CD4-positive, alpha-beta memory T cell (primary cell): ENCODE data around the gene TMA7. TPM values are rescaled to one million over a fixed set of nuclear protein-coding genes. Genes with fewer than 3 reads are reported as not detected.
A peak's percentile ranks its signal among the peaks of the same experiment; 100 is the strongest.

ENCODE experiments used
- CTCF ChIA-PET: fragments of 350-600 bp; sonication (Branson Sonifier 250); formaldehyde crosslinking; loops from one replicate; lab custom pipeline; 2021; ENCODE audit warnings: inconsistent platforms; ENCODE audit not compliant: partially characterized antibody; lab: Charles Lee
- POLR2A ChIA-PET: fragments of 350-600 bp; sonication (Branson Sonifier 250); formaldehyde crosslinking; loops from one replicate; lab custom pipeline; 2021; ENCODE audit not compliant: partially characterized antibody; lab: Charles Lee
- DNase-seq, 5 donors: peaks; one replicate each; pipeline versions ENCODE4 v3.0.0 to v3.0.0-alpha.2; 2020 to 2022; ENCODE audit warnings: mixed read lengths in 1 of 5
- H3K27ac ChIP-seq: one replicate; pipeline ENCODE4 v1.7.0; 2013; ENCODE audit warnings: low read depth, low read length
- H3K27me3 ChIP-seq: 2 replicates; pipeline ENCODE4 v1.7.0; 2013; ENCODE audit warnings: mild to moderate bottlenecking, low read length, moderate library complexity; ENCODE audit not compliant: insufficient read depth
- H3K36me3 ChIP-seq: 2 replicates; pipeline ENCODE4 v1.7.0; 2013; ENCODE audit warnings: mild to moderate bottlenecking, low read length, moderate library complexity; ENCODE audit not compliant: insufficient read depth
- H3K4me1 ChIP-seq: 2 replicates; pipeline ENCODE4 v1.7.0; 2013; ENCODE audit warnings: mild to moderate bottlenecking, low read length, moderate library complexity; ENCODE audit not compliant: insufficient read depth
- H3K4me3 ChIP-seq, 2 donors: one replicate each; pipeline ENCODE4 v1.7.0; 2013; ENCODE audit warnings: low read length in 2 of 2, mild to moderate bottlenecking in 1 of 2
- H3K9me3 ChIP-seq, 2 donors: one replicate each; pipeline ENCODE4 v1.7.0; 2013; ENCODE audit warnings: low read length in 2 of 2, control low read depth in 1 of 2; ENCODE audit not compliant: control insufficient read depth in 1 of 2
- H3K27ac Mint-ChIP-seq, 7 donors: one replicate each; pipeline ENCODE4 v1.8.0; 2020 to 2021; ENCODE audit warnings: mixed read lengths in 7 of 7, mild to moderate bottlenecking in 6 of 7, inconsistent platforms in 3 of 7, moderate library complexity in 3 of 7
- H3K27me3 Mint-ChIP-seq, 2 donors: one replicate each; pipeline ENCODE4 v1.8.0; 2020 to 2021; ENCODE audit warnings: mixed read lengths in 2 of 2
- H3K36me3 Mint-ChIP-seq, 2 donors: one replicate each; pipeline ENCODE4 v1.8.0; 2020 to 2021; ENCODE audit warnings: mixed read lengths in 2 of 2, inconsistent platforms in 1 of 2, mild to moderate bottlenecking in 1 of 2
- H3K4me1 Mint-ChIP-seq, 4 donors: one replicate each; pipeline ENCODE4 v1.8.0; 2020 to 2021; ENCODE audit warnings: mixed read lengths in 4 of 4, mild to moderate bottlenecking in 1 of 4
- H3K4me3 Mint-ChIP-seq, 8 donors: one replicate each; pipeline ENCODE4 v1.8.0; 2020 to 2021; ENCODE audit warnings: mixed read lengths in 8 of 8, mild to moderate bottlenecking in 7 of 8, moderate library complexity in 6 of 8, inconsistent platforms in 3 of 8
- H3K9me3 Mint-ChIP-seq, 8 donors: one replicate each; pipeline ENCODE4 v1.8.0; 2020 to 2021; ENCODE audit warnings: mixed read lengths in 8 of 8, mild to moderate bottlenecking in 5 of 8, inconsistent platforms in 3 of 8, moderate library complexity in 1 of 8
- intact Hi-C: fragments of 100-400 bp; cut with micrococcal nuclease; formaldehyde crosslinking; loops from one replicate; pipeline ENCODE4 v1.15.1; 2023
- polyA plus RNA-seq, 2 donors: library from polyadenylated mRNA; unstranded; fragments of 300-500 nt; fragmentation: Illumina TruSeq; gene quantifications; one replicate each; pipeline ENCODE4 v1.2.3, GENCODE V29; 2021
- total RNA-seq, 2 experiments: library from RNA; stranded (reverse); gene quantifications; one replicate each; pipeline ENCODE4 v1.2.3, GENCODE V29; 2021

The TMA7 gene
- total RNA-seq (100 to 1,000 TPM; 309 to 310 TPM), polyA plus RNA-seq (100 to 1,000 TPM; 765 to 952 TPM)

DNA sequence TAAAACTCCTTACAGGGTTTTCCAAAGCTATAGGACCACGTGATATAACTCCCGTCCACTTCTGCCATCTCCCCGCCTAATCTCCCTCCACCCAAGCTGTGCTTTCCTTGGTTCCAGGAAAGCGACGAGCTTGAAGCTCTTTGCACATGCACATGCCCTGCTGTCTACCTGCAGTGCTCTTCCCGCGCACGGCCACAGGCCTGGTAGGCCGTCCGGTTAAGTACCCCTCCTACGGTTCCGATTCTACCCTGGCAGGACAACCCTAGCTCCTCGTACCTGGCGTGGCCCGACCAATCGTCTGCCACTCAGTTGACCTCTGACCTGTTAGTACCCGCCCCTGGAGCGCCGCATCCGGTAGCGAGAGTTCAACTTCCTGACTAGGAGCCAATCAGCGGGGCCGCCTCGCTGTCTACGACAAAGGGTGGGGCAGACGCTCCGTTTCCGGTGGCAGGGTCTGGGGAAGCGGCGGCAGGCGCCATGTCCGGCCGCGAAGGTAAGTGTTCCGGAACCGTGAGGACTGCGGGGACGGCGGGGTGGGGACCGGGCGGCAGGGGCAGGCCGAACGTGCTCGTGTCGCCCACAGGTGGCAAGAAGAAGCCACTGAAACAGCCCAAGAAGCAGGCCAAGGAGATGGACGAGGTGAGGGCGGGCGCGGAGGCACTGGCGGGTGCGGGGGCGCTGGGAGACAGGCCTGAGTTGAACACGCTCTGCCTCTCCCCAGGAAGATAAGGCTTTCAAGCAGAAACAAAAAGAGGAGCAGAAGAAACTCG, at the start of gene TMA7, which contains the start of gene CCDC51:
TMA7 (plus strand) TSS at position 438 of the 770 bp plus-strand sequence; CDS start at position 478, 40 bp downstream.
CCDC51 (minus strand) TSS at position 300 of the 770 bp plus-strand sequence. CDS start 4,991 bp downstream, outside the sequence.
- Histone ChIP-seq H3K36me3 (peaks cover 31% of the 10 kb centered on the region), H3K27ac (peak within 1 kb of the TSS; percentile 86), H3K27me3 (no peaks in the 10 kb centered on the region), H3K4me3 (peak within 1 kb of the TSS; percentile 93 to 95), H3K4me1 (peaks cover 32% of the 10 kb centered on the region), H3K9me3 (no peaks in the 10 kb centered on the region)
- Mint-ChIP-seq H3K9me3 (no peaks in the 10 kb centered on the region), H3K27ac (peak within 1 kb of the TSS; percentile 91 to 100 (median 99)), H3K36me3 (peaks cover 14 to 36% of the 10 kb centered on the region in 2 donors), H3K4me3 (peak within 1 kb of the TSS; percentile 86 to 99 (median 93)), H3K4me1 (peaks cover 16 to 40% (median 32%) of the 10 kb centered on the region in 4 donors), H3K27me3 (no peaks in the 10 kb centered on the region)
- POLR2A ChIA-PET: interaction anchor here (0.6 to 3.4 kb wide), 41 partner anchors 9 to 1898 kb away, joined by 3 to 48 read pairs (median 4); partner anchors contain the start of genes ARIH2, NDUFAF3, NME6 and PFKFB4
- CTCF ChIA-PET: interaction anchor here (0.6 to 4.1 kb wide), 21 partner anchors 10 to 857 kb away, joined by 3 to 41 read pairs (median 4); partner anchors contain the start of genes NDUFAF3, PFKFB4 and UQCRC1
- peak; percentile 96 to 99 (median 97) for DNase-seq
- intact Hi-C loops: loop anchor here (1.0 kb wide), 4 partner anchors 33 to 139 kb away; partner anchors contain the start of gene NME6

DNA sequence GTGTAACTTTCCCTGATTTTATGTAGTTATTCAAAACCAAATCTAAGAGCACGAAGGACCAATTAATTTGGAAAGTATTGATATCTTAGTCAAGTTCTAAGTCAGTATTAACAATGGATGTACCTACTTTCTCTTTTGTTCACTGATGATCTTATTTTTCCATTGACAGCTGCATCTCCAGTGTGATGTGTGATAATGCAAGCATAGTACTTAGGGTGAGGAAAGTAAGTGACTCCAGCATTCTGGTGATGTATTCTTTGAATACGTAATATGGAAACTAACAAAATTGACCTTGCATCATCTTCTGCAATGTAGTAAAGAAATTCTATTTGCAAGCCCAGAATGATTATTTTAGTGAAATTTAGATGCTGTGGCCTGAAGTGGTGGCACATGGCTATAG, 45.7 kb upstream of the TMA7 start:
- intact Hi-C loops: no loop called here
- Mint-ChIP-seq H3K36me3 (no peaks in the 10 kb centered on the region), H3K27me3 (peaks cover 11 to 24% of the 10 kb centered on the region in 2 donors), H3K4me3 (no peak overlapping the region), H3K27ac (no peak overlapping the region), H3K9me3 (no peaks in the 10 kb centered on the region), H3K4me1 (no peaks in the 10 kb centered on the region)
- ChIA-PET CTCF (interaction anchor here (5.4 kb wide), 1 partner anchor 41 kb away, joined by 24 read pairs; no protein-coding TSS in a partner anchor), POLR2A (no interaction called here)
- no peak overlapping the region for H3K4me3 ChIP-seq
- no peak overlapping the region for H3K27ac ChIP-seq
- DNase-seq: no peak
- no peaks in the 10 kb centered on the region for H3K9me3 ChIP-seq
- no peaks in the 10 kb centered on the region for H3K36me3 ChIP-seq
- no peaks in the 10 kb centered on the region for H3K4me1 ChIP-seq
- H3K27me3 ChIP-seq: no peaks in the 10 kb centered on the region

DNA sequence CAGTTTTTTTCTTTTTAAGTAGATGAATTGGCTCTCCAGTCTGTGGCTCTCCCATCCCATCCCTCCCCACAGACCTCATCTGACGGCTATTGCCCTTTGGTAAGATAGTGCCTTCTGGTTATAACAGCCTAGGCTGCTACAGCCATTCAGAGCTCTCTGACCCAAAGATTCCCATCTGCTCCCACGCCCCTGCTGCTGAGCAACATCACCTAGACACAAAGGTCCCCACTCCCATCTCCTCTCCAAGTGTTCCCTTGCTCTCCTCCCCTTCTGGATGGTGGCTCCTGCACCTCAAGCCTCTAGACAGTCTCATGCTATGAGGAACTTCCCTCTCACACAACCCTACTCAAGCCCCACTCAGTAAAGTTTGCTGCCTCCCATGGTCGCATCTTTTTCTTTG, 44.3 kb upstream of the TMA7 start:
- ChIA-PET CTCF (interaction anchor here (1.4 to 5.4 kb wide), 3 partner anchors 10 to 154 kb away, joined by 4 to 24 read pairs (median 4); no protein-coding TSS in a partner anchor), POLR2A (no interaction called here)
- Mint-ChIP-seq H3K27ac (no peak overlapping the region), H3K36me3 (no peaks in the 10 kb centered on the region), H3K4me1 (no peaks in the 10 kb centered on the region), H3K9me3 (no peaks in the 10 kb centered on the region), H3K4me3 (no peak overlapping the region), H3K27me3 (peaks cover 12 to 17% of the 10 kb centered on the region in 2 donors)
- Histone ChIP-seq H3K4me3 (no peak overlapping the region), H3K36me3 (no peaks in the 10 kb centered on the region), H3K27ac (no peak overlapping the region), H3K27me3 (no peaks in the 10 kb centered on the region), H3K9me3 (no peaks in the 10 kb centered on the region), H3K4me1 (no peaks in the 10 kb centered on the region)
- intact Hi-C loops: no loop called here
- no peak for DNase-seq

DNA sequence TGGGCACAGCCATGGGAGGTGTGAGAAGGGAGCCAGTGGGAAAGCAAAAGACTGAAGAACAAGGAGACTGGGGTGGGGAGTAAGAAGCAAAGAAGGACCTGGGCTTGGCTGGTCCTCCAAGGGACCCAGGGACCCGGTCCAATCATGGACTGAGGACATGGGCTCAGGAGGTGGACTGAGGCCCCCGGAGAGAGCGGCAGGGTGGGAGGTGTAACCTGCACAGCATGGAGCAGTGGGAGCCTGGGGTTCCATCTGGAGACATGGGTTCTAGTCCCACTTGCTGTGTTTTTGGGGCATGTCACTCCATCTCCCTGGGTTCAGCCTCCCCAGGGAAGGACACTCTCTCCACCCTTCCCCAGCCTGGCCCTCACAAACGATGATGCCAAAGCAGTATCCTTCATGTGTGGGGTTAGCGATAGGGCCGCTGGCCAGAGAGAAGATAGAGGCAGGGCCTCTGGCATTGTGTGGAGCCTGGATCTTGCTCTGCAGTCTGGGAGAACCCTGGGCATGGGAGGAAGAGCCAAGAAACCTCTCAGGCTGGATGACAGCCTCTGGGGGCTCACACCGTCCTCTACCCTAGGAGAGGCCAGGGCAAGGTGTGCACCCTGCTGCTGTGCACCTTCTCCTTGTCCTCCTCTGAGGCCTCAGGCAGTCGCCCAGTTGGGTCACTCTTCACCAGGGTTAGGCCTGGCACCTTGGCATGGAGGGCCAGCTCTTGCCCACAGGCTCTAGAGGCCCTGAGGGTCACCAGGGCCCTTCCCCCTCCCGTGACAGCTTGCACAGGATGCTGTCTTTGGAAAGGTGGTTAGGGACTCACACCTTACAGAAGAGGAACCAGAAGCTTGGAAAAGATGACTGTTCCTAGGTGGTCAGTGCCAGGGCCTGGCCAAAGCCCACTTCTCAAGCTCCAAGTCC, 42.0 kb upstream of the TMA7 start:
- Histone ChIP-seq H3K4me1 (no peaks in the 10 kb centered on the region), H3K36me3 (no peaks in the 10 kb centered on the region), H3K9me3 (no peaks in the 10 kb centered on the region), H3K4me3 (no peak overlapping the region), H3K27ac (no peak overlapping the region), H3K27me3 (no peaks in the 10 kb centered on the region)
- Mint-ChIP-seq H3K9me3 (no peaks in the 10 kb centered on the region), H3K36me3 (no peaks in the 10 kb centered on the region), H3K4me1 (peaks cover 0 to 2% (median 0%) of the 10 kb centered on the region in 4 donors), H3K4me3 (no peak overlapping the region), H3K27ac (peak overlapping the region in 1 of 7 donors; percentile 52), H3K27me3 (peaks cover 6 to 10% of the 10 kb centered on the region in 2 donors)
- no peak for DNase-seq
- ChIA-PET CTCF (interaction anchor here (3.7 to 13.7 kb wide), 4 partner anchors 35 to 155 kb away, joined by 30 to 381 read pairs (median 242); partner anchors contain the start of genes CCDC51, PFKFB4, PLXNB1 and TMA7), POLR2A (no interaction called here)
- intact Hi-C loops: no loop called here

DNA sequence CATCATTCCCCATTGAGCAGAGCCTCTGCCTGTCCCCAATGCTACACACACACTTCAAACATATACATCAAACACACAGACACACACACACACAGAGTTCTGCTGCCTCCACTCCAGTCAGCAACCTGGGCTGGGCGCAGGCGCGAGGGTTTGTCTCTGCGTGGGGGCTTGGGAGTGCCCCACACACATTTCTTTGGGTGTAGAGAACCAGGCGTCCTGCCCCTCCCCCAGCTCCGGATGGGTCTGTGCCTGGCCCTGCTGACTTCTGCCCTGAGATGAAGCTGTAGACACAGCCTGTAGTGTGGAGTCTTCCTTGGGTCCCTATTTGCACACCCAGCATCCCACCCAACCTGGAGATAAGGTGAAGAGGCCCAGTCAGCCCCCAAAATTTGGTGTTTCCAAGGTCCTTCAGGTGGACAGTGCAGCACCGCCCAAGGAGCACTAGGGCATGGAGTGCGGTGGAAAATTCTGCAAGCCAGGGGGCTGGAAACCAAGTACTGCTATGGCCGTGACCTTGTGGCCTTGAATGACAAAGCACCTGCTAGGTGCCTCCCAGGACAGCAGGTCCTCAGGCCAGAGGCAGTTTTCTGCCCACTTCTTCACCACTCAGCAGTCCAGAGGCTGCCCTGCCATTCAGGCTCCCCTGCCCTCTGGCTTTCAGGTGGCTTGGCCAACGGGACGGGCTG, 41.2 kb upstream of the TMA7 start:
- Mint-ChIP-seq H3K27me3 (peaks cover 6 to 7% of the 10 kb centered on the region in 2 donors), H3K4me1 (peaks cover 0 to 2% (median 0%) of the 10 kb centered on the region in 4 donors), H3K9me3 (no peaks in the 10 kb centered on the region), H3K36me3 (no peaks in the 10 kb centered on the region), H3K27ac (no peak overlapping the region), H3K4me3 (no peak overlapping the region)
- no peaks in the 10 kb centered on the region for H3K9me3 ChIP-seq
- no peak overlapping the region for H3K4me3 ChIP-seq
- no peaks in the 10 kb centered on the region for H3K36me3 ChIP-seq
- no peaks in the 10 kb centered on the region for H3K4me1 ChIP-seq
- CTCF ChIA-PET: interaction anchor here (1.0 to 13.7 kb wide), 5 partner anchors 34 to 236 kb away, joined by 3 to 381 read pairs (median 155); partner anchors contain the start of genes CCDC51, PFKFB4, PLXNB1 and SLC26A6
- intact Hi-C loops: no loop called here
- DNase-seq: no peak
- H3K27ac ChIP-seq: no peak overlapping the region
- H3K27me3 ChIP-seq: no peaks in the 10 kb centered on the region
- POLR2A ChIA-PET: no interaction called here

DNA sequence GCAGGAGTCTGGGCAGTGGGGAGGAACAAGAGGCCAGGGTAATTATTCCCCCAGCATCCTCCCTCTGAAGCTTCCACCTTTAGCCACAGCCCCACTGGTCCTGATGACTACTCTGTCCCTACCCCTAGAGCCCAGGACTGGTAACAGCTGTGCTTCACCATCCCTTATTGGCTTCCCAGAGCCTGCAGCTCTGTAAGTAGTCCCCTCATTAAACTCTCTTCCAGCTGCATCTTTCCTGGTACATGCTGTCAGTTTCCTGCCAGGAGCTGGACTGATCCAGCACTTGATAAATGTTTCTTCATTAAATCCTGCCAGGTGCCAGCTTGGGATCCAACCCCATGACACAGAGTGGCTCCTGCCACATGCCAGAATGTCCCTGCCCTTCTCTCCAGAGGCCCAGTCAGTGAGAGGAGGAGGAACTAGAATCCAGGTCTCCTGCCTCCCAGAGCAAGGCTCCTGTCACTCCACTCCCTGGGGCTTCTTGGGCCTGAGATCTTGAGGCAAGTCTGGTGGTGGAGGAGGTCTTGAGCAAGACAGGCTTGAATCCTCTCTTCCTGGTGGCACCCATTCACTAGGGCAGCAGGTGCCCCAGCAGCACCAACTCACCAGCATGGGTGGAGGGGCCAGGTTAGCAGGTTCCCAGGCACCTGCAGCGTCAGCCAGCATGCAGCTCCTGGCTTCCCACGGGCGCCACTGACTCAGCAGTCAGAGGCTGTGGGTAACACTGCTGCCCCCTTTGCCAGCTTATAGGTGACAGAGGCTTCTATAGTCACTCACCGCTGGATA, 40.5 kb upstream of the TMA7 start:
- no peaks in the 10 kb centered on the region for H3K27me3 ChIP-seq
- no peaks in the 10 kb centered on the region for H3K36me3 ChIP-seq
- no peak overlapping the region for H3K4me3 Mint-ChIP-seq
- POLR2A ChIA-PET: interaction anchor here (2.0 to 2.2 kb wide), 2 partner anchors 36 to 158 kb away, joined by 12 to 15 read pairs; partner anchors contain the start of gene PFKFB4
- no peak overlapping the region for H3K27ac Mint-ChIP-seq
- no peak for DNase-seq
- no peaks in the 10 kb centered on the region for H3K9me3 Mint-ChIP-seq
- intact Hi-C loops: loop anchor here (2.0 kb wide), 1 partner anchor 341 kb away; no protein-coding TSS in a partner anchor
- no peak overlapping the region for H3K27ac ChIP-seq
- H3K4me1 ChIP-seq: no peaks in the 10 kb centered on the region
- H3K9me3 ChIP-seq: no peaks in the 10 kb centered on the region
- H3K36me3 Mint-ChIP-seq: no peaks in the 10 kb centered on the region
- H3K4me1 Mint-ChIP-seq: peaks cover 0 to 2% (median 0%) of the 10 kb centered on the region in 4 donors
- no peak overlapping the region for H3K4me3 ChIP-seq
- CTCF ChIA-PET: interaction anchor here (0.6 to 13.7 kb wide), 27 partner anchors 8 to 374 kb away, joined by 3 to 381 read pairs (median 6); partner anchors contain the start of genes ATRIP, CCDC51, NME6 and PFKFB4
- peaks cover 4 to 6% of the 10 kb centered on the region in 2 donors for H3K27me3 Mint-ChIP-seq
